UCSD-AML1 (cell line): ENCODE data around the gene SMIM13.
A peak's percentile ranks its signal among the peaks of the same experiment; 100 is the strongest.

Source experiments
- DNase-seq: peaks from one replicate; lab custom pipeline; 2025; ENCODE audit not compliant: unreplicated experiment; lab: John Stamatoyannopoulos, UW

The SMIM13 gene

GRCh38 chr6:11093626-11094410 lies at the start of gene SMIM13:
SMIM13 (plus strand) TSS chr6:11093834; CDS start chr6:11094314, 480 bp downstream.
- peak; percentile 96 for DNase-seq

GRCh38 chr6:11043961-11044711 lies 49.5 kb upstream of the SMIM13 start, which contains the start of gene ELOVL2:
ELOVL2 (minus strand) TSS chr6:11044305; CDS start chr6:11044230, 75 bp downstream.
- DNase-seq: no peak

- no peak for DNase-seq
Observed at GRCh38 chr6:11044712-11045167, 48.9 kb upstream of the SMIM13 start.

- DNase-seq: no peak
Observed at GRCh38 chr6:11050731-11051130, 42.9 kb upstream of the SMIM13 start.

DNA sequence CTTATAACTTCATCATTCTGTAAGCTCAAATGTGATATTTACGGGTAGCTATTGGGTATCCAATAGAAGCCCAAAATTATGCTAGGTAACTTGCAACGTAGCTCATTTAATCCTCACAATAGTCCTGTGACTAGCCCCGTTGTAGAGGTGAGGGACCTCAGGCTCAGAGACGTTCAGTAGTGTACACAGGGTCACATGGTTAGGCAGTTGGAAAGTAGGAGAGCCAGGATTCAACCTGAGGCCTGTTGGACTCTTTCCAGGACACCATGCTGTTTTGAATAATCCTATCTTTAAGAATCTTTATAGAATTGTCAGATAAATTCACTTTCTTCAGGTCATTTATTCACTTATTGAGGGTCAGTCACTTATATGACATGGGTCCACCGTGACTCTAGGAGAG lies 40.3 kb upstream of the SMIM13 start:
- DNase-seq: no peak

DNA sequence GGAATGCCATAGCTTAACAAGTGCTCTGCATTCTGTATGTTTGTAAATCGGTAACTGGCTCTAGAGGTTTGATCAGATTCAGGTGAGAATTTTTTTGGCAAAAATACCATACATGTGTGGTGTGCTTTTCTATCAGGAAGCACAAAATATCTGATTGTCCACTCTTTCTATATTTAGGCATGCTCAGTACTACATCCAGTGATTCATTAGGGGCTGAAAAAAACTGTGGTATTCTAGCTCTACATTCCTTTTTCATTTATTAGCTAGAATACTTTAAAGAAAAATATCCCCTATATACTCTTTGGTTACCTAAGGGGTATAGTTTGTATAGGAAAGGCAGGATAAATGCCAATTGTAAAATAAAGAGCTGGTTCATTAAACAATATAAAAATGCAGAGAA lies 38.9 kb upstream of the SMIM13 start:
- no peak for DNase-seq

GRCh38 chr6:11055127-11055627 lies 38.5 kb upstream of the SMIM13 start:
- no peak for DNase-seq

DNA sequence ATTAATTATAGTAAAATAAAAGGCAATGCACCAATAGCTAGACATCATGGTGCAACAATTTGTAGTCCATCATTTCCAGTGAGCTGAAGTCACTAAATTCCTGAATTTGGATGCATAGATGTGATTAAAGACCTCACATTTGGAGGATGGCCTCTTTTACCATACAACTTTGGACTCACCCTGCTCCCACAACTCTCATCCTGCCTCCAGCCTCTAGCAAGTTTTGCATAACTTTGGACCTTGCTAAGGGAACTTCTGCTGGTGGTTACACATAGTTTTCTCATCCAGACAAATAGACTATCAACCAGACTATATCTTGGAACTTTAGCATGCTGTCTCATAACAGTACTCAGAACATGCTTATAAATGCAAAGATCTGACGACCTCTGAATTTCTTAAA lies 36.8 kb upstream of the SMIM13 start:
- no peak for DNase-seq

GRCh38 chr6:11058406-11058805 lies 35.2 kb upstream of the SMIM13 start:
- no peak for DNase-seq

DNA sequence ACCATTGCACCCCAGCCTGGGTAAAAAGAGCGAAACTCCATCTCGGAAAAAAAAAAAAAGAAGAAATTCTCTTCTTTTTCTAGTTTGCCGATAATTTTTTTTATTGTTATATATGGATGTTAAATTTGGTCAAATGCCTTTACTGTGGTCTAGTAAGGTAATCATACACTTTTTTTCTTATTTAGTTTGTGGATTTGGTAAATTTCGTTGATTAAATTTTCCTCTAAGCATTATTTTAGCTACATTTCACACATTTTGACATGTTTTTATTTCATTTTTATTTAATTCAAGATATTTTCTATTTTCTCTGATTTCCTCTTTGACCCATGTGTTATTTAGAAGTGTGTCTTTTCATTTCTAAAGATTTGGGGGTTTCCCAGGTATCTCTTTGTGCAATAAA lies 31.6 kb upstream of the SMIM13 start:
- no peak for DNase-seq

DNA sequence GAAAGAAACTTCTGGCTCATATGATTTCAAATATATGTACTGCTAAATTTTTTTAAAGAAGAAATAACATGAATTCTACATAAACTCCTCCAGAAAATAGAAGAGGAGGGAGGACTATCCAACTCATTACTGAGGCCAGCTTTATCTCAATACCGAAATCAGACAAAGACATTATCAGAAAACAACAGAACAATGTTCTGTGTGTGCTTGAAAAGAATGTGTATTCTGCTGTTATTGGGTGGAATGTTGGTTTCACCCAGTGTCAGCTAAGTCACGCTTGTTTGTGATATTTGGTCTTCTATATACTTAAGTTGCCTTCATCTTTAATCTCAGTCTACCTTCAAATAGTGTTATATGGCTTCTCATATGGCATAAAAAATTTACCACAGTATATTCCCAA lies 30.9 kb upstream of the SMIM13 start:
- no peak for DNase-seq

DNA sequence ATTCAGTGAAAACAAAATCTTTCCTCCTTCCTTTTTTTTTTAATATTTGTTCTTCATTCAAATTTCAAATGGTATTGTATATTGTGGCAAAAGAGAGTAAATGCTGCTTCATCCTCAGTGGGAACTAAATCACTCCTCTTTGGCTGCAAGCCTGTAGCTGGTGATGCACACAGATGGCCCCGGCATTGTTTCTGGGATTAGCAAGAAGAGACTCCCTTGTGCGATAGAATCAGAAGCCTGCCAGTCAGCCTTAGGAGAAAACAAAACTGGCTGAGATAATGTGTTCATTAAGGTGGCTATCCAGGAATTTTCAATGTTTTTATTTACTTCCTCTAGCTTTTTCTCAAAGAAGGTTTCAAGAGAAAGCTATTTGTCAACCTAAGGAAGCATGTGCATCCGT lies 28.8 kb upstream of the SMIM13 start:
- no peak for DNase-seq

DNA sequence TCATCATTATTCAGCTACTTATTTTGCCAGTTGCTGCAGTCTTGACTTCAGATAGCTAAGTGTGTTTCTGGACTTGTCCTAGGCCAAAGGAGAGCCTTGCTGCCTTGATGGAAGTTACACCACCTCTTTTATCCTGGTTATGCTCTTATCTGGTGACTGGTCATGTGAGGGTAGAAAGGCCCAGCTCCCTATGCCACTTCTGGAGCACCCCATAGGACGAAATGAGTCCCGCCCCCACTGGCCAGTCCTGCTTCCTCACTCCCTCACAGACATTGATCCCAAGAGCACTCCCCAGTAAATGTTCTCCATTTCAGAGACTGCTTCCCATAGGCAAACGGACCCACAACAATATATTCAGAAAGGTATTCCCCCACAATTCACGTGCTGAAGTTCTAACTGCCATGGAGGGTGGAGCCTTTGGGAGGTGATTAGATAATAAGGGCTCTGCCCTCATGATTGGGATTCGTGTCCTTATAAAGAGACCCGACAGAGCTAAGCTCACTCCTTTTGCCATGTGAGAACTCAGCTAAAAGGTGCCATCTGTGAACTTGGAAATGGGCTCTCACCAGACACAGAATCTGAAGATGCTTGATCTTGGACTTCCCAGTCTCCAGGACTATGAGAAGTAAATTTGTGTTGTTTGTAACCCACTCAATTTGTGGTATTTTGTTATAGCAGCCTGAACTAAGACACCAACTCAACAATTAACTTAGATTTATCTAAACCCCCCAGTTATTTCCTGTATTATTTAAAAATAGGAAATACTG lies 28.0 kb upstream of the SMIM13 start:
- DNase-seq: no peak

DNA sequence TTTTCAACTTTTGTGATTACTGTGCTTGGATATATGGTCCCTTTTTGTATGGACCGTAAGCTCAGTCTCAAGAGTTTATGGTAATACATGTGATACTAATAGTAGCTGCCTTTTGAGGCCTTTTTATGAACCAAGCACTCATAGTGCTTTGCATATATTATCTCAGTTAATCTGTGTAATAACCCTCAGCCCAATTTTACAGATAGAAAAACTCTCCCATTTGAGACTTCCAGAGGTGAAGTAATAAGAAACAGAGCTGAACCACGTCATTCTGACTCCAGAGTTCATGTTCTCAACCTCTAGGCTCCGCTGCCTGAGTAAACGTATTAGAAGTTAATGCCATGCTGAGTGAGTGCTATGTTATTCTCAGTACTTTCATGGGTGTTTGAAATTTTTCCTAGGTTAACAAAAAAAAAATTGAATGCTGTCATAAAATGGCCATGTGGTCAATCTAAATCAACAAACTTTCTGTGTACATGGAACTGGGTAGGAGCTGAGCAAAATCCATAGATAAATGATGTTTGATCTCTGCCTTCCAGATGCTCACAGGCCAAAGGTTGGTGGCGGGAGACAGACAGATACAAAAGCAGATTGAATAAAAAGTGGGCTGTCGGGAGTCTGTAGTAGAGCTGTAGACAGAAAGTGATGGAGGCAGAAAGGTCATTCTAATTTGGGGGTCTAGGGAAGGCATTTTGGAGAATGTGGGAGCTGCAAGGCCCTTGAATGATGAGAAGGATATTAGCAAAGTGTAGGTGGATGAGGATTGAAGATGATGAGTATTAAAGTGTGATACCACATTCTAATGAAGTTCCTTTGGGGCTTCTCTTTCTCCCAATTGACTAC lies 26.9 kb upstream of the SMIM13 start:
- no peak for DNase-seq

- DNase-seq: no peak
Observed at GRCh38 chr6:11067348-11067747, 26.3 kb upstream of the SMIM13 start.

DNA sequence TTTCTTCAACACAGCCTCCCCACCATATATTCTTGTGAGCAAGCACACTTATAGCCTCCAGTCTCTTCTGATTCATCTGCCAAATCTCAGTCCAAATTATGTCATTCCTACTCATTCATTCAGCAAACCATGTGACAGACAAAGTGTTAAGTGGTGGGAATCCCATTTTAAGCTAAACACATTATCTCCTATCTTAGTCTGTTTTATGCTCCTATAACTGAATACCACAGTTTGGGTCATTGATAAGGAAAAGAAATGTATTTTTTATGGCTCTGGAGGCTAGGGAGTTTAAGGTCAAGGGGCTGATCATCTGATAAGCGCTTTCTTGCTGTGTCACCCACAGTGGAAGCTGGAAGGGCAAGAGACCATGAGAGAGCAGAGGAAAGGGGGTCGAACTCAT lies 23.9 kb upstream of the SMIM13 start:
- no peak for DNase-seq

GRCh38 chr6:11072101-11072500 lies 21.5 kb upstream of the SMIM13 start:
- no peak for DNase-seq

DNA sequence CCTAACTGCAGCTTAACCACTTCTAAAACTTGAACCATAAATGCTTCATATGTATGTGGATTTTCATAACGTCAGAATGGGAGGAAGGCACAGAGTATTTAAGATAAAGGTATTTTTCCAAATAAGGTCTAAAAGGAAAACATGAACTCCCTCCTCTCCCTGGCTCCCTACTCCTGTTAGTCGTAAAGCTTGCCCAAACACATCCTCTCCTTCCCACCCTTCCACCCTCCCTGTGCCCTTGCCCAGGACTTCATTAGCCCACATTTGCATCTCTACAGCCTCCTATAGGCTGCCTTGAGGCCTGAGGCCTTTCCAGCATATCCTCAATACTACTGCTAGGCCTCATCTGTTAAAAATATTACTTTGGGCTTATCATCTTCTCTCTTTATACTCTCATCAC lies 17.1 kb upstream of the SMIM13 start:
- no peak for DNase-seq

GRCh38 chr6:11078266-11078665 lies 15.4 kb upstream of the SMIM13 start:
- DNase-seq: no peak

GRCh38 chr6:11080296-11080695 lies 13.3 kb upstream of the SMIM13 start:
- DNase-seq: no peak
